ENCODE results near the gene FOXO4.

DNA sequence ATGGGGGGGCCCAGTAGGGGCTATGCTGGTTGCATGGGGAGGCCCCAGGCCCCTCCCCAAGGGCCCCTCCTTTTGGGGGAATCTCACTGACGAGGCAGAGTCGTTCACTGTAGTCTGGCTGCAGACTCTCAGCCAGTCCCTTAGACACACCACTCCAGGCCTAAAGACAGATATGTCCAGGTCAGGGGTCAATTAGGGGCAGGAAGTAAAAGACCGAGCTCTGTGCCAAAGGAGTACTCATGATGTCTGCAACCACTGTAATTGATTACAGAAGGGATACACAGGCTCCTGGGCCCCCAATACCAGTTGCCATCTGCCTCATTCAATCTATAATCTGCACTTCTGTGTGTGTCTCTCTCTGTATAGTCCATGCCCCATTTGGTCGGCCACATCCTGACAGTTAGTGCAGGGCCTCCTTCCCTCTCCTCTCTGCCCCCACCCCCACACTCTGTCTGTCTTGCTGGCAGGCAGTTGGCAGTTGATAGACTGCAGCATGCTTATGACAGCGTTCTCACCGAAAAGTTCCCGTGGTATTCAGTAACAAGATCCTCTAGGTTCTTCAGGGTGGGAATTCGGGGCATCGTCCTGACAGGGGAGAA, 12.2 kb downstream of the FOXO4 start:
- no peak for TF ChIP-seq POLR2A (IDR thresholded peaks at IDR 0.05)
- TF ChIP-seq, protein P1, sequence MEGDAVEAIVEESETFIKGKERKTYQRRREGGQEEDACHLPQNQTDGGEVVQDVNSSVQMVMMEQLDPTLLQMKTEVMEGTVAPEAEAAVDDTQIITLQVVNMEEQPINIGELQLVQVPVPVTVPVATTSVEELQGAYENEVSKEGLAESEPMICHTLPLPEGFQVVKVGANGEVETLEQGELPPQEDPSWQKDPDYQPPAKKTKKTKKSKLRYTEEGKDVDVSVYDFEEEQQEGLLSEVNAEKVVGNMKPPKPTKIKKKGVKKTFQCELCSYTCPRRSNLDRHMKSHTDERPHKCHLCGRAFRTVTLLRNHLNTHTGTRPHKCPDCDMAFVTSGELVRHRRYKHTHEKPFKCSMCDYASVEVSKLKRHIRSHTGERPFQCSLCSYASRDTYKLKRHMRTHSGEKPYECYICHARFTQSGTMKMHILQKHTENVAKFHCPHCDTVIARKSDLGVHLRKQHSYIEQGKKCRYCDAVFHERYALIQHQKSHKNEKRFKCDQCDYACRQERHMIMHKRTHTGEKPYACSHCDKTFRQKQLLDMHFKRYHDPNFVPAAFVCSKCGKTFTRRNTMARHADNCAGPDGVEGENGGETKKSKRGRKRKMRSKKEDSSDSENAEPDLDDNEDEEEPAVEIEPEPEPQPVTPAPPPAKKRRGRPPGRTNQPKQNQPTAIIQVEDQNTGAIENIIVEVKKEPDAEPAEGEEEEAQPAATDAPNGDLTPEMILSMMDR (IDR thresholded peaks at IDR 0.05 in 4 of 5, conservative IDR thresholded peaks at IDR 0.05 in 1 of 5) = no peak
